IMR-90 (cell line): ENCODE data around the gene RSRC1.

Experiments used
- BHLHE40 ChIP-seq: fragments of 150-350 bp; IDR thresholded peaks from 2 replicates; pipeline ENCODE4 v1.6.1; 2016; ENCODE audit warnings: mild to moderate bottlenecking, low read depth, low read length
- CEBPB ChIP-seq: IDR thresholded peaks from 2 replicates; pipeline ENCODE4 v1.6.1; 2012; ENCODE audit warnings: low read depth, low read length, improper control_type of control experiment
- CHD1 ChIP-seq: IDR thresholded peaks from 2 replicates; pipeline ENCODE4 v1.6.1; 2012; ENCODE audit warnings: low read depth, low read length, improper control_type of control experiment
- MAFK ChIP-seq: IDR thresholded peaks from 2 replicates; pipeline ENCODE4 v1.6.1; 2012; ENCODE audit warnings: low read depth, low read length, improper control_type of control experiment
- MAZ ChIP-seq: IDR thresholded peaks from 2 replicates; pipeline ENCODE4 v1.6.1; 2012; ENCODE audit warnings: low read depth, mild to moderate bottlenecking, low read length, improper control_type of control experiment, moderate library complexity, borderline replicate concordance
- MXI1 ChIP-seq: IDR thresholded peaks from 2 replicates; pipeline ENCODE4 v1.6.1; 2012; ENCODE audit warnings: low read depth, mild to moderate bottlenecking, low read length, moderate library complexity, borderline replicate concordance
- POLR2A ChIP-seq: IDR thresholded peaks from 2 replicates; pipeline ENCODE4 v1.6.1; 2012; ENCODE audit warnings: mild to moderate bottlenecking, low read depth, low read length
- RFX5 ChIP-seq: IDR thresholded peaks from 2 replicates; pipeline ENCODE4 v1.8.0; 2012; ENCODE audit warnings: low read depth, mild to moderate bottlenecking, low read length, moderate library complexity
- SMC3 ChIP-seq: fragments of 150-350 bp; IDR thresholded peaks from 2 replicates; pipeline ENCODE4 v1.6.1; 2016; ENCODE audit warnings: low read depth, mild to moderate bottlenecking, antibody characterized with exemption, low read length, moderate library complexity
- TF ChIP-seq, protein P1 (sequence below): conservative IDR thresholded peaks from 2 replicates; pipeline ENCODE4 v1.5.1; 2012; ENCODE audit warnings: mild to moderate bottlenecking, low read depth, low read length, improper control_type of control experiment
- TF ChIP-seq, protein P2 (sequence below): fragments of 150-350 bp; IDR thresholded peaks from 2 replicates; pipeline ENCODE4 v1.6.1; 2017; ENCODE audit warnings: mild to moderate bottlenecking, antibody characterized with exemption, low read length, low read depth

- TF ChIP-seq, protein P1, sequence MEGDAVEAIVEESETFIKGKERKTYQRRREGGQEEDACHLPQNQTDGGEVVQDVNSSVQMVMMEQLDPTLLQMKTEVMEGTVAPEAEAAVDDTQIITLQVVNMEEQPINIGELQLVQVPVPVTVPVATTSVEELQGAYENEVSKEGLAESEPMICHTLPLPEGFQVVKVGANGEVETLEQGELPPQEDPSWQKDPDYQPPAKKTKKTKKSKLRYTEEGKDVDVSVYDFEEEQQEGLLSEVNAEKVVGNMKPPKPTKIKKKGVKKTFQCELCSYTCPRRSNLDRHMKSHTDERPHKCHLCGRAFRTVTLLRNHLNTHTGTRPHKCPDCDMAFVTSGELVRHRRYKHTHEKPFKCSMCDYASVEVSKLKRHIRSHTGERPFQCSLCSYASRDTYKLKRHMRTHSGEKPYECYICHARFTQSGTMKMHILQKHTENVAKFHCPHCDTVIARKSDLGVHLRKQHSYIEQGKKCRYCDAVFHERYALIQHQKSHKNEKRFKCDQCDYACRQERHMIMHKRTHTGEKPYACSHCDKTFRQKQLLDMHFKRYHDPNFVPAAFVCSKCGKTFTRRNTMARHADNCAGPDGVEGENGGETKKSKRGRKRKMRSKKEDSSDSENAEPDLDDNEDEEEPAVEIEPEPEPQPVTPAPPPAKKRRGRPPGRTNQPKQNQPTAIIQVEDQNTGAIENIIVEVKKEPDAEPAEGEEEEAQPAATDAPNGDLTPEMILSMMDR, result no peak
- TF ChIP-seq MAFK (no peak), POLR2A (no peak), RFX5 (no peak), CHD1 (no peak), SMC3 (no peak), BHLHE40 (no peak), CEBPB (no peak), MAZ (no peak), MXI1 (no peak)
- TF ChIP-seq, protein P2, sequence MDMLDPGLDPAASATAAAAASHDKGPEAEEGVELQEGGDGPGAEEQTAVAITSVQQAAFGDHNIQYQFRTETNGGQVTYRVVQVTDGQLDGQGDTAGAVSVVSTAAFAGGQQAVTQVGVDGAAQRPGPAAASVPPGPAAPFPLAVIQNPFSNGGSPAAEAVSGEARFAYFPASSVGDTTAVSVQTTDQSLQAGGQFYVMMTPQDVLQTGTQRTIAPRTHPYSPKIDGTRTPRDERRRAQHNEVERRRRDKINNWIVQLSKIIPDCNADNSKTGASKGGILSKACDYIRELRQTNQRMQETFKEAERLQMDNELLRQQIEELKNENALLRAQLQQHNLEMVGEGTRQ, result no peak
Observed at GRCh38 chr3:158458464-158458863, 348.6 kb downstream of the RSRC1 start.
